Adipocyte (in vitro differentiated cells): Measurements from ENCODE around the gene MID1.

Experiments used
- DNase-seq: peaks from one replicate; pipeline ENCODE4 v3.0.0-alpha.2; 2015; ENCODE audit warnings: low read depth
- H3K27me3 ChIP-seq: replicated peaks from 2 replicates; pipeline ENCODE4 v1.7.0; 2013; ENCODE audit warnings: mild to moderate bottlenecking, low read length, moderate library complexity; ENCODE audit not compliant: control insufficient read depth, insufficient read depth
- H3K36me3 ChIP-seq: 2 replicates; pipeline ENCODE4 v1.7.0; 2013; ENCODE audit warnings: low read length, mild to moderate bottlenecking, moderate library complexity; ENCODE audit not compliant: control insufficient read depth, insufficient read depth, severe bottlenecking
- H3K4me1 ChIP-seq: 2 replicates; pipeline ENCODE4 v1.7.0; 2013; ENCODE audit warnings: mild to moderate bottlenecking, low read length, moderate library complexity; ENCODE audit not compliant: control insufficient read depth, insufficient read depth
- H3K4me3 ChIP-seq: 2 replicates; pipeline ENCODE4 v1.7.0; 2013; ENCODE audit warnings: mild to moderate bottlenecking, low read length, moderate library complexity
- H3K9ac ChIP-seq: 2 replicates; pipeline ENCODE4 v1.7.0; 2013; ENCODE audit warnings: mild to moderate bottlenecking, low read length, moderate library complexity
- H3K9me3 ChIP-seq: 2 replicates; pipeline ENCODE4 v1.7.0; 2013; ENCODE audit warnings: mild to moderate bottlenecking, low read length, moderate library complexity; ENCODE audit not compliant: control insufficient read depth

Gene MID1, protein sequence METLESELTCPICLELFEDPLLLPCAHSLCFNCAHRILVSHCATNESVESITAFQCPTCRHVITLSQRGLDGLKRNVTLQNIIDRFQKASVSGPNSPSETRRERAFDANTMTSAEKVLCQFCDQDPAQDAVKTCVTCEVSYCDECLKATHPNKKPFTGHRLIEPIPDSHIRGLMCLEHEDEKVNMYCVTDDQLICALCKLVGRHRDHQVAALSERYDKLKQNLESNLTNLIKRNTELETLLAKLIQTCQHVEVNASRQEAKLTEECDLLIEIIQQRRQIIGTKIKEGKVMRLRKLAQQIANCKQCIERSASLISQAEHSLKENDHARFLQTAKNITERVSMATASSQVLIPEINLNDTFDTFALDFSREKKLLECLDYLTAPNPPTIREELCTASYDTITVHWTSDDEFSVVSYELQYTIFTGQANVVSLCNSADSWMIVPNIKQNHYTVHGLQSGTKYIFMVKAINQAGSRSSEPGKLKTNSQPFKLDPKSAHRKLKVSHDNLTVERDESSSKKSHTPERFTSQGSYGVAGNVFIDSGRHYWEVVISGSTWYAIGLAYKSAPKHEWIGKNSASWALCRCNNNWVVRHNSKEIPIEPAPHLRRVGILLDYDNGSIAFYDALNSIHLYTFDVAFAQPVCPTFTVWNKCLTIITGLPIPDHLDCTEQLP

DNA sequence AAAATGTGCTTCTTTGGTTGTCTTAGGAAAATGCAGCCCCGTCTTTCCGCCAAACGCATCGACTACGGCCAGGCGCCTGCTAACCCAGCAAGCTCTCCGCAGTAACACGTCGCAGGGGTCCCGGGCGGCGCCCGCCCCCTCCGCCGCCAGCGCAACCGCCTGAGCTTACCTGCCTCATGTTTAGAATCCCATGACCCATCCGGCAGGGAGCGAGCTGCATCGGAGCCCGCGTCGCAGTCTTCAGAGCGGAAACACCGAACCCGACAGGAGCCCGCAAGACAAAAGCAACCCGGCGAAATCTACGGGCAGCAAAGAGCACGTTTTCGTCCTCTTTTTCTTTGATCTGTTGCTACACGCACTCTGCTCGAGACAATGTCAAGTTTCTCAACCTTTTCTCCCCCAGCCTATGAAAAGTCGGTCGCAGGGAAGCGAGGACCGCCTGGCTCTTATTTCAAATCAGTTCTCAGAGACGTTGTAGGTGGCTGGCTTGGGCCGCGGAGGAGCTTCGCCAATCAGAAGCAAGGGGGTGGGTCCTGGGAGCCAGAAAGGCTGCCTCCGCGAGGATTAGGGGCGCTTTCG lies at the start of gene MID1:
TSS of gene MID1 (minus strand) at position 465 of the 579 bp plus-strand sequence. CDS start 53,038 bp downstream, outside the sequence.
- peak within 1 kb of the TSS; percentile 84 for H3K9ac ChIP-seq
- H3K9me3 ChIP-seq: no peaks in the 10 kb centered on the region
- peak within 1 kb of the TSS; percentile 88 for H3K4me3 ChIP-seq
- peaks cover 18% of the 10 kb centered on the region for H3K4me1 ChIP-seq
- DNase-seq: peak; percentile 89
- H3K36me3 ChIP-seq: no peaks in the 10 kb centered on the region
- no peaks in the 10 kb centered on the region for H3K27me3 ChIP-seq

DNA sequence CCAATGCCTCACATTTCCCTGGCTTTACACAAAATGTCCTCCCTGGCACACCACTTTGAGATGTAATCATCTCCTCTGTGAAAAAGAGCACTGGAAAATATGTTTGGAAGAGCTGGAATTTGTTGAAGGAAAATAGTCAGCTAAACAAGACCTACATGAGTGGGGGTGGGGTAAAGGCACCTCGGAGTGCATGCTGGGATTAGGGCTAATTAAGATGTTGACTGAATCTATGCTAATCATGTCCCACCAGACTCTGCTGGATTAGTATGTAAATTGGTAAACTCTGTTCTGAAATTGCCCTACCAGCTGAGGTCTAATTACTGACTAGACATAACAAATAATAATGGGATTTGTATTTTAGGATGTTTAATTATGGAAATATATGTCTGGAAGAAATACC lies 46.8 kb upstream of the MID1 start:
- Histone ChIP-seq H3K4me3 (no peak overlapping the region), H3K4me1 (no peaks in the 10 kb centered on the region), H3K27me3 (no peaks in the 10 kb centered on the region), H3K36me3 (no peaks in the 10 kb centered on the region), H3K9me3 (no peaks in the 10 kb centered on the region), H3K9ac (no peak overlapping the region)
- no peak for DNase-seq

DNA sequence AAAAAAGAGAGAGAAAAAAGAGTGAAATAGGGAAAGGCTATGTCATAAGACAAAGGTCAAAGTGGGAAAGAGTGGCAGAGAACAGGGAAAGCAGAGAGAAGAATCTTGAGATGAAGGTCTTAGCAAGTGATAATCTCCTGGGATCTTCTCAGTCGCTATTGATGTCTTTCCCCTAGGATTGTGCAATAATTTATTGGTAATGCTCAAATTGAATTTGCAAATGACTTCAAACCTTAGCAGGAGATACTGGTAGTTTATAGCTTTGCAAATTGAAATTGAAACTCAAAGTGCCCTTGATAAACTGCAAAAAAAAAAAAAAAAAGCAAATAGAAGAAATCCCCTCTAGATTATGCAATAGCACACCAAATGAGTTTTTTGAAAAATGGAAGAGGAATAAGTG lies 45.7 kb upstream of the MID1 start:
- DNase-seq: no peak
- H3K9me3 ChIP-seq: no peaks in the 10 kb centered on the region
- H3K9ac ChIP-seq: no peak overlapping the region
- no peaks in the 10 kb centered on the region for H3K4me1 ChIP-seq
- H3K36me3 ChIP-seq: no peaks in the 10 kb centered on the region
- no peak overlapping the region for H3K4me3 ChIP-seq
- no peaks in the 10 kb centered on the region for H3K27me3 ChIP-seq

DNA sequence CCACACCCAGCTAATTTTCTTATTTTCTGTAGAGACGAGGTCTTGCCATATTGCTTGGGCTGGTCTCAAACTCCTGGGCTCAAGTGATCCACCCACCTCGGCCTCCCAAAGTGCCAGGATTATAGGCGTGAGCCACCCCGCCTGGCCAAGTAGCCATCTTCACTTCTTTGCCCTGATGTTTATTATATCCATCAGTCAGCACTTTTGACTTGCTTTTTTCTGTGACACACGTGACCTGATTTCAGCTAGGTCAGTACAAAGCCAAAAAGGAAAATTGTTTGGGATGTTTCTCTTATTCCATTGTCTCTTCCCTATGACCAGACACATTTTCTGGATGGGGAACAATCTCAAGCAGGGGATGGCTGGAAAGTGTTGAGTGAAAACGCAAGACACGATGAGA lies 45.3 kb upstream of the MID1 start:
- Histone ChIP-seq H3K36me3 (no peaks in the 10 kb centered on the region), H3K4me1 (no peaks in the 10 kb centered on the region), H3K27me3 (no peaks in the 10 kb centered on the region), H3K9ac (no peak overlapping the region), H3K9me3 (no peaks in the 10 kb centered on the region), H3K4me3 (no peak overlapping the region)
- no peak for DNase-seq

DNA sequence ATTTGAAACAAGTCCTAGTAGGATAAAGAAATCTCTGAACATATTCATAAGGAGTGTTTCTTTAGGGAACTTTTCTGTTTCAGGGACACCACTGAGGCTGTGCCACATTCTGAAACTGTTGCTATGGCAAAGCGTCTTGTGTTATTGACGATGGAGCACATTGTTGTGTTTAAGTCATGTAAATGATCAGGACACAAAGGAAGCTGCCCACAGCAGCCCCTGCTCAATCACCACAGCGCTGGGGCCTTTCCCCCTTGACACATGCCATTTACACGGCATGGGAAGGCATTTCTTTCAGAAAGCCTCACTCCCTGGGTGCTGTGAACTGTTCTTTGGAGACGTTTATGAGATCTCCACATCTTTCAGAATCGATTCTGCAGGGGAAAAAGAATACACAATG lies 39.8 kb upstream of the MID1 start:
- no peaks in the 10 kb centered on the region for H3K4me1 ChIP-seq
- DNase-seq: no peak
- no peak overlapping the region for H3K9ac ChIP-seq
- H3K9me3 ChIP-seq: no peaks in the 10 kb centered on the region
- H3K4me3 ChIP-seq: no peak overlapping the region
- H3K27me3 ChIP-seq: no peaks in the 10 kb centered on the region
- no peaks in the 10 kb centered on the region for H3K36me3 ChIP-seq

DNA sequence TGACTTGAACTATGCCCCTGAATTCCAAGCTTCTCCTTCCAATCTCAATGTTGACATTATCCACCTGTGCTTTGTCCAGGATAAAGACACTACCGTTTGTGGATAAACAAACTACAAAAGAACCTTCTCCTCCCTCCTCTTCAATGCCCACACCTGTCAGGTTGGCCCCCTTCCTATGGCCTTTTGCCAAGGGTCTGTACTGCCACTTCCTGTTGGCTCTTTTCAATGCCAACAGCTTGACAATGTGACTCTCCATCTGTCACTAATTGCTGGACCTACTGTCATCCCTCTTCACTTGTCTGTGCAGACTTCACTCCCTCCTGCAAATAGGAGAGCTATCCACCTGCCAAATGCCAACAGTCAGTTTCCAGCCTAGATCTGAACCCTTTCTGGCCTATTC lies 35.8 kb upstream of the MID1 start:
- H3K4me1 ChIP-seq: no peaks in the 10 kb centered on the region
- H3K9me3 ChIP-seq: no peaks in the 10 kb centered on the region
- no peak for DNase-seq
- no peak overlapping the region for H3K4me3 ChIP-seq
- no peaks in the 10 kb centered on the region for H3K27me3 ChIP-seq
- no peak overlapping the region for H3K9ac ChIP-seq
- no peaks in the 10 kb centered on the region for H3K36me3 ChIP-seq

DNA sequence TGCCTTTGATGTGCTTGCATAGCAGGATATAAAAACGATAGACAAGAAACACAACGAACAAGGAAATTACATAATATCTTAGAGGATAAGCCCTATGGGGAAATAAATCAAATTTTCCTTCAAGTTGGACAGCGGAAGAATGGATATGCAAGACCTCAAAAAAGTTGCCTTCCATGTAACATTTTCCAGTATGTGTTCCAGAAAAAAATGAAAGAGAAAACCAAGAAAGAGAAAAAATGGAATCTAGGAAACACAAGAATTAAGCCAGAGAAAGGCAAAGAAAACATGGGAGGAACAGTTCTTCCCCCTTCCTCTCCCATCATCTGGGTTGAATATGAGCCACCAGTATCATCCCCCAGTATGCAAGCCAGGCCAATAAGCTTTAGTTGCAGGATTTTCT lies 34.6 kb upstream of the MID1 start:
- DNase-seq: no peak
- no peaks in the 10 kb centered on the region for H3K27me3 ChIP-seq
- H3K36me3 ChIP-seq: no peaks in the 10 kb centered on the region
- H3K4me3 ChIP-seq: no peak overlapping the region
- no peak overlapping the region for H3K9ac ChIP-seq
- H3K4me1 ChIP-seq: no peaks in the 10 kb centered on the region
- no peaks in the 10 kb centered on the region for H3K9me3 ChIP-seq

DNA sequence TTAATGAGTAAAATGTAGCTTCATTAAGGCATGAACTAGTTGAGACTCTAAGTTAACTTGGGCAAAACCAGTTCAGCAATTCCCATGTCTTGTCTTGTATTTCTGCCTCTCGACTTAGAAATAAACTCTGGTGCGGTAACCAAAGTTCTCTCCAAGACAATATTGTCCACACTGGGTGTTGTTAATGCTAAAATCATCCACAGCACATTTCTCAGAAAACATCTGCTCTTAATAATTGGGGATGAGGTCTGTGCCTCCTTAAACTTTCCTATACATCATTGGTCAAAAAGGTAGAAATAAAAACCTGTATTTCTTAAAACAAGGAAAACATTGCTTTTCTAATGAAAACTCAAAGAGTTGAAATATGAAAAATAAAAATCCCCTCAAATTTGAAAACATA lies 32.9 kb upstream of the MID1 start:
- no peak overlapping the region for H3K9ac ChIP-seq
- DNase-seq: no peak
- no peak overlapping the region for H3K4me3 ChIP-seq
- H3K9me3 ChIP-seq: no peaks in the 10 kb centered on the region
- no peaks in the 10 kb centered on the region for H3K4me1 ChIP-seq
- H3K27me3 ChIP-seq: no peaks in the 10 kb centered on the region
- H3K36me3 ChIP-seq: no peaks in the 10 kb centered on the region

DNA sequence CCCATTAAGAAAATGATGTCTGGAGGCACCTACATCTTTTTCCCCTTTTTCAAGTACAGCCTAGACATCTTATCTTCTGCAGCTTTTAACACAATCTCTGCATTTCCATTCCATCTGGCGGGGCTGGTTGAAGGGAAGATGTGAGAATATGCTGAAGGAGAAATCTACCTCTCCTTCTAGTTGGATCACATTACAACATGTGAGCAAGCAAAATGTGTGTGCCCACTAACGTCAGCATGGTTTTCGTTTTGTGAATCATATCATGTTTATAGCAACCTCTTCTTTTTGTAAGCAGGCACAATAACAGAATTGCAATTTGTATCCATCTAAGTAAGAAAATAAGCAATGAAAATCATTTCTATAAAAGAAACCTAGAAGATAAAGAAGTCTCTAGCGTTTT lies 28.9 kb upstream of the MID1 start:
- H3K4me1 ChIP-seq: no peaks in the 10 kb centered on the region
- H3K9ac ChIP-seq: no peak overlapping the region
- no peaks in the 10 kb centered on the region for H3K36me3 ChIP-seq
- DNase-seq: no peak
- H3K9me3 ChIP-seq: no peaks in the 10 kb centered on the region
- peaks cover 2% of the 10 kb centered on the region for H3K27me3 ChIP-seq
- H3K4me3 ChIP-seq: no peak overlapping the region

DNA sequence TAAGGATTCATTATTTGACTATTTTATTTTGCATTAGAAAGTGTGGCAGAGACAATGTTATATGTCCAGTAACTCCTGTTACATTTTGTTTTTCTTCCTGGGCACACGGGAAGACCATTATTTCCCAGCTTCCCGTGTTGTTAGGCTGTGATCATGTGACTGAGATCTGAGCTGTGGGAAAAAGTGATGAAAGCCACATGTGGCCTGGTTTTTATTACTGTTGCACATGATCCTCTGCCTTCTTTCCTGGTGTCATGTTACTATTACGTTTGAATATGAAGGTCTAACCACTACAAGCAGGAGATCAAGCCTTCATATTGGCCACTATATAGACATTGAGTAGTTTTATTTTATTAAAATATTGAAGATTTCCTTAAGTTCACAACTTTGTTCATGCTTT lies 28.2 kb upstream of the MID1 start:
- peak; percentile 72 for DNase-seq
- no peaks in the 10 kb centered on the region for H3K4me1 ChIP-seq

DNA sequence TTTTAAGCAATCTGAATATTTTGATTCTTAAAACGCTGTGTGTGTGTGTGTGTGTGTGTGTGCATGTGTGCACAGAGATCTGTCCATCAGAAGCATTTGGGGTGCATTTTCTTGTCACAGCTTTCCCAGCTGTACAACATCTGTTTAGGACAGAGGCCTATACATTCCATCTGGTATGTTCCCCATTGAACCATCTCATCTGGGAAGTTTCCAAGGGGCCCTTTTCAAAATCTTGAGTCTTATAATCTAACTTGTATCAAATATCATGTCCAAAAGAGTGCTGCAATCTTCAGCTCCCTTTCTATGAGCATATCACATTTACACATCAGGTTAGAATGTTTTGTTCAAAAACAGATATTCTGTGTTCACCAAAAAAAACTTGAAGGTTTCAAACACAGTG lies 16.5 kb upstream of the MID1 start:
- Histone ChIP-seq H3K9ac (no peak overlapping the region), H3K9me3 (no peaks in the 10 kb centered on the region), H3K36me3 (no peaks in the 10 kb centered on the region), H3K4me3 (no peak overlapping the region), H3K27me3 (no peaks in the 10 kb centered on the region), H3K4me1 (peaks cover 21% of the 10 kb centered on the region)
- DNase-seq: peak; percentile 50

More for the DNA sequence above, 28.2 kb upstream of the MID1 start:
- Histone ChIP-seq H3K4me3 (no peak overlapping the region), H3K9ac (no peak overlapping the region), H3K36me3 (no peaks in the 10 kb centered on the region), H3K9me3 (no peaks in the 10 kb centered on the region), H3K27me3 (peaks cover 2% of the 10 kb centered on the region)
